ENCODE measurements around the gene XYLT2. TPM values are rescaled to one million over a fixed set of nuclear protein-coding genes. Genes with fewer than 3 reads are reported as not detected.

The XYLT2 gene
- total and polyA plus RNA-seq, 2 donors (not counting 3 experiments of a cell fraction or from before 2014, with no cell fraction given) = 19.1 to 26.6 TPM

DNA sequence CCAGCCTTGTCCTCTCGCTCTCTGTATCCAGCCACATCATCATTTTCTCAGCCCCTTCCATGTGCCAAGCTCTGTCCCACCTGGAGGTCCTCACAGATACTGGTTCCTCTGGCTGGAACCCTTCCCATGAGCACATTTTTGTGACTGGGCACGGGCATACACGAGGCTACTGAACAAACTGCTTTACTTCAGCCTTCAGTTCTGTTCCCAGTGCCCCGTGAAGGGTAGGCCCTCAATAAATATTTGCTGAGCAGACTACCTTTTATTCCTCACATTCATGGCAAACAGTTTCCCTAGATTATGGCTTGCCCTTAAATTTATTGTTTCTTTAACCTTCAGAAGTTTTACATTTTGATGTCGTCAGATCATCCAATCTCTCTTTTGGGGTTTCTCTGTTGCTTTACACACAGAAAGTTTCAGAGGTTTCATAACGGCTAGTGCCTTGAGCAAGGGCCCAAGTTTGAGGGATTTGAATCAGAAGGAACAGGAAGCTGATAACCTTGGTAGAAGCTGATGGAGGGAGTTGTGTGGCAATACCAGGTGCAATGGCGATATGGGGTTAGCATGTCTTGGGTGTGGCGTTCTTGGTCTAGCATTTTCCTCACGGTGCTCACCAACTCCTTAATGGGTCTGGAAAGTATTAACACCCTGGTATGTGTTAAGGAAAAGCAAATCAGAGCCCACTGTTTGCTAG lies 43.9 kb upstream of the XYLT2 start:
- no peak for DNase-seq (ENCODE audit: low read depth, low spot score)
- TF ChIP-seq, protein P1, sequence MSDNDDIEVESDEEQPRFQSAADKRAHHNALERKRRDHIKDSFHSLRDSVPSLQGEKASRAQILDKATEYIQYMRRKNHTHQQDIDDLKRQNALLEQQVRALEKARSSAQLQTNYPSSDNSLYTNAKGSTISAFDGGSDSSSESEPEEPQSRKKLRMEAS (IDR thresholded peaks at IDR 0.05; ENCODE audit: insufficient read depth, insufficient read length) = no peak
- TF ChIP-seq FOS (IDR thresholded peaks at IDR 0.05; ENCODE audit: borderline replicate concordance, insufficient read depth, low read length) = no peak
- no TSS peak for BruUV-seq (replicated peaks)
- intact Hi-C loops (cut with micrococcal nuclease) = no loop called here
- POLR2A ChIA-PET = no interaction called here
- dilution Hi-C loops (cut with MboI; ENCODE audit: extremely low pct_ligation_motif_present, low sequenced_read_pairs) = no loop called here
- H3K4me2 ChIP-seq (ENCODE audit: insufficient read depth, low read length) = no peak overlapping the region
- no peaks in the 10 kb centered on the region for H3K4me1 ChIP-seq (ENCODE audit: control insufficient read depth, extremely low read depth, insufficient read depth, low read length)
- no peaks in the 10 kb centered on the region for H4K20me1 ChIP-seq (replicated peaks; ENCODE audit: control insufficient read depth, extremely low read depth, insufficient read depth, low read length)
- no peaks in the 10 kb centered on the region for H3K36me3 ChIP-seq (ENCODE audit: control insufficient read depth in 2 of 2, extremely low read depth in 1 of 2, insufficient read depth in 2 of 2, low read length in 2 of 2)
- no peak for FAIRE-seq
- no peak overlapping the region for H3K9ac ChIP-seq (replicated peaks; ENCODE audit: extremely low read depth, insufficient read depth, low read length)
- H3K27me3 ChIP-seq (ENCODE audit: control insufficient read depth in 2 of 2, insufficient read depth in 2 of 2, low read length in 2 of 2) = peaks cover 8 to 12% of the 10 kb centered on the region in 2 experiments
- no peak overlapping the region for H3K4me3 ChIP-seq (replicated peaks in 1 of 3; ENCODE audit: insufficient read depth in 1 of 3, low read depth in 1 of 3, low read length in 3 of 3)
- H3K9me1 ChIP-seq (replicated peaks; ENCODE audit: control insufficient read depth, extremely low read depth, insufficient read depth, low read length) = no peaks in the 10 kb centered on the region
- CTCF ChIA-PET = interaction anchor here (0.6 to 7.4 kb wide), 3 partner anchors 64 to 133 kb away, joined by 4 to 65 read pairs (median 22); no protein-coding TSS in a partner anchor
- H3K9me3 ChIP-seq (replicated peaks; ENCODE audit: control insufficient read depth, insufficient read depth, low read length) = no peaks in the 10 kb centered on the region
- H3K79me2 ChIP-seq (ENCODE audit: control insufficient read depth, insufficient read depth, low read length) = no peaks in the 10 kb centered on the region
- no peak overlapping the region for H3K27ac ChIP-seq (ENCODE audit: insufficient read depth, low read depth, low read length)
- no peak overlapping the region for H2AFZ ChIP-seq (ENCODE audit: low read depth, low read length)

DNA sequence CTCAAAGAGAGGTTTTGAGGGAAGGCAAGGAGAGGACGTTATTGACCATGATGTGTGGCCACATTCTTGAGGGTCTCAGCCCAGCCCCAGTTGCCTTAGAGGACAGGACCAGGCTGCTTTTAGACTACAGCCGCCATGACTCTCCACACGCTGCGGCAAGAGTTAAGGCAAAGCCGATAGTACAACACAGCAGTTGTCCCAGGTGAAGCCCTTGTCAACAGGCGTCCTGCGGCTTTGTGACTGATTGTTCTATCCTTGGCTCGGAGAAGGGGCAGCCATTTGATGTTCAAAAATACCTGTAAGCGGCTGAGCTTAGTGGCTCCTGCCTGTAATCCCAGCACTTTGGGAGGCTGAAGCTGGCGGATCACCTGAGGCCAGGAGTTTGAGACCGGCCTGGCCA lies 42.9 kb upstream of the XYLT2 start:
- intact Hi-C loops (cut with micrococcal nuclease) = no loop called here
- Histone ChIP-seq H3K4me3 (replicated peaks in 1 of 3; ENCODE audit: insufficient read depth in 1 of 3, low read depth in 1 of 3, low read length in 3 of 3) (no peak overlapping the region), H4K20me1 (replicated peaks; ENCODE audit: control insufficient read depth, extremely low read depth, insufficient read depth, low read length) (no peaks in the 10 kb centered on the region), H2AFZ (ENCODE audit: low read depth, low read length) (no peak overlapping the region), H3K9ac (replicated peaks; ENCODE audit: extremely low read depth, insufficient read depth, low read length) (no peak overlapping the region), H3K27me3 (ENCODE audit: control insufficient read depth in 2 of 2, insufficient read depth in 2 of 2, low read length in 2 of 2) (peaks cover 10 to 15% of the 10 kb centered on the region in 2 experiments), H3K27ac (ENCODE audit: insufficient read depth, low read depth, low read length) (no peak overlapping the region), H3K9me1 (replicated peaks; ENCODE audit: control insufficient read depth, extremely low read depth, insufficient read depth, low read length) (no peaks in the 10 kb centered on the region), H3K4me1 (ENCODE audit: control insufficient read depth, extremely low read depth, insufficient read depth, low read length) (no peaks in the 10 kb centered on the region), H3K4me2 (ENCODE audit: insufficient read depth, low read length) (no peak overlapping the region), H3K9me3 (replicated peaks; ENCODE audit: control insufficient read depth, insufficient read depth, low read length) (no peaks in the 10 kb centered on the region), H3K36me3 (ENCODE audit: control insufficient read depth in 2 of 2, extremely low read depth in 1 of 2, insufficient read depth in 2 of 2, low read length in 2 of 2) (no peaks in the 10 kb centered on the region), H3K79me2 (ENCODE audit: control insufficient read depth, insufficient read depth, low read length) (no peaks in the 10 kb centered on the region)
- ChIA-PET CTCF (interaction anchor here (4.6 kb wide), 1 partner anchor 103 kb away, joined by 22 read pairs; no protein-coding TSS in a partner anchor), POLR2A (no interaction called here)
- TF ChIP-seq, protein P2, sequence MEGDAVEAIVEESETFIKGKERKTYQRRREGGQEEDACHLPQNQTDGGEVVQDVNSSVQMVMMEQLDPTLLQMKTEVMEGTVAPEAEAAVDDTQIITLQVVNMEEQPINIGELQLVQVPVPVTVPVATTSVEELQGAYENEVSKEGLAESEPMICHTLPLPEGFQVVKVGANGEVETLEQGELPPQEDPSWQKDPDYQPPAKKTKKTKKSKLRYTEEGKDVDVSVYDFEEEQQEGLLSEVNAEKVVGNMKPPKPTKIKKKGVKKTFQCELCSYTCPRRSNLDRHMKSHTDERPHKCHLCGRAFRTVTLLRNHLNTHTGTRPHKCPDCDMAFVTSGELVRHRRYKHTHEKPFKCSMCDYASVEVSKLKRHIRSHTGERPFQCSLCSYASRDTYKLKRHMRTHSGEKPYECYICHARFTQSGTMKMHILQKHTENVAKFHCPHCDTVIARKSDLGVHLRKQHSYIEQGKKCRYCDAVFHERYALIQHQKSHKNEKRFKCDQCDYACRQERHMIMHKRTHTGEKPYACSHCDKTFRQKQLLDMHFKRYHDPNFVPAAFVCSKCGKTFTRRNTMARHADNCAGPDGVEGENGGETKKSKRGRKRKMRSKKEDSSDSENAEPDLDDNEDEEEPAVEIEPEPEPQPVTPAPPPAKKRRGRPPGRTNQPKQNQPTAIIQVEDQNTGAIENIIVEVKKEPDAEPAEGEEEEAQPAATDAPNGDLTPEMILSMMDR (IDR thresholded peaks at IDR 0.05; ENCODE audit: extremely low read depth in 1 of 2, insufficient read depth in 1 of 2, low read depth in 1 of 2, low read length in 2 of 2) = no peak
- TF ChIP-seq GATA2 (IDR thresholded peaks at IDR 0.05; ENCODE audit: insufficient read depth, insufficient read length, low read depth, low read length) (no peak), JUN (IDR thresholded peaks at IDR 0.05; ENCODE audit: borderline replicate concordance, insufficient read depth, insufficient read length, low read depth) (no peak), FOS (IDR thresholded peaks at IDR 0.05; ENCODE audit: borderline replicate concordance, insufficient read depth, low read length) (no peak), POLR2AphosphoS5 (IDR thresholded peaks at IDR 0.05; ENCODE audit: insufficient read depth, low read depth, low read length) (no peak), MYC (IDR thresholded peaks at IDR 0.05; ENCODE audit: low read depth, low read length) (no peak), EZH2 (IDR thresholded peaks at IDR 0.05; ENCODE audit: borderline replicate concordance, low read depth, low read length, severe bottlenecking) (no peak), POLR2A (IDR thresholded peaks at IDR 0.05; ENCODE audit: low read depth, low read length) (no peak)
- TF ChIP-seq, protein P1 (IDR thresholded peaks at IDR 0.05; ENCODE audit: insufficient read depth, insufficient read length) = no peak
- BruUV-seq (replicated peaks) = no TSS peak
- no peak for DNase-seq (ENCODE audit: low read depth, low spot score)
- no peak for FAIRE-seq
- dilution Hi-C loops (cut with MboI; ENCODE audit: extremely low pct_ligation_motif_present, low sequenced_read_pairs) = no loop called here
